Fibroblast of skin of left quadriceps (primary cell): ENCODE data around the gene CSF3.

Experiments used
- DNase-seq, 2 experiments: peaks; one replicate each; pipeline ENCODE4 v3.0.0-alpha.2; 2013; ENCODE audit warnings: low read depth in 2 of 2

The CSF3 gene, protein sequence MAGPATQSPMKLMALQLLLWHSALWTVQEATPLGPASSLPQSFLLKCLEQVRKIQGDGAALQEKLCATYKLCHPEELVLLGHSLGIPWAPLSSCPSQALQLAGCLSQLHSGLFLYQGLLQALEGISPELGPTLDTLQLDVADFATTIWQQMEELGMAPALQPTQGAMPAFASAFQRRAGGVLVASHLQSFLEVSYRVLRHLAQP

GRCh38 chr17:40015005-40015997 is at the start of gene CSF3:
CSF3 (plus strand) TSS chr17:40015440; CDS start chr17:40015475, 35 bp downstream.
- DNase-seq = no peak

- DNase-seq = no peak
These were observed 48.5 kb upstream of the CSF3 start for GRCh38 chr17:39966771-39967170.

- no peak for DNase-seq
These were observed 46.5 kb upstream of the CSF3 start for GRCh38 chr17:39968761-39969160.

GRCh38 chr17:39969375-39969774 is 45.9 kb upstream of the CSF3 start:
- DNase-seq = no peak

DNA sequence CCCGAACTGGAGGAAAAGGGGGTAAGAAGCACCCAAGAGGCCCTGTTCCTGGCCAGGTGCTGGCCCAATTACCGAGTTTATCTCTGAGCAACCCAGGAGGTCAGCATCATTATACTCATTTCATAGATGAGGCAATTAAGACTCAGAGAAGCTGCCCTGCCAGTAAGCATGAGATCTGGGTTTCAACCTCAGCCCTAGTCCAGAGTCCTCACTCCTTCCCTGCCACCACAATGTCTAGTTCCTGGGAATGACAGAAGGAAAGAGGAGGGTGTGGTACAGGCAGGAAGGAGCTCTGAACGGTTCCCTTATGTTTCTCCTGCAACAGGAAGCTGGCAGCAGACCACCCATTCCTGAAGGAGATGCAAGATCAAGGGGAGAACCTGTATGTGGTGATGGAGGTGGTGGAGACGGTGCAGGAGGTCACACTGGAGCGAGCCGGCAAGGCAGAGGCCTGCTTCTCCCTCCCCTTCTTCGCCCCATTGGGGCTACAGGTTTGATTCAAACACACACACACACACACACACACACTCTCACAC is 45.0 kb upstream of the CSF3 start:
- no peak for DNase-seq

- DNase-seq = no peak
These were observed 44.1 kb upstream of the CSF3 start for GRCh38 chr17:39971076-39971603.

- no peak for DNase-seq
These were observed 43.0 kb upstream of the CSF3 start for GRCh38 chr17:39972271-39972670.

DNA sequence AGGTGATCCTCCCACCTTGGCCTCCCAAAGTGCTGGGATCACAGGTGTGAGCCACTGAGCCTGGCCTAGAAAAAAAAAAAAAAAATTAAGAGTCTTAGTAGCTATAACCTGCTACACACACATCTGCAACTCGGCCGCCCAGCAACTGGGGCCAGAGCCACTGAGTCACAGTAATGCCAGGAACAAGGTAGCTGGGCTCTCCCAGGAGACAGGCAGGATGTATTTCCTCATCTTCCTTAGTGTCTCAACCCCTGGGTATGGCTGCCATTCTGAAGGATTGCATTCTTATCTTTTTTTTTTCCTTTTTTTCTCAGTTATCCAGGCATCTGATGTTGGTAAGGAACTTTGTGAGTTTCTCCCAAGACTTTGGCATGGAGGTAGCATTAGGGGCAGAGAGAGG is 41.7 kb upstream of the CSF3 start:
- DNase-seq = no peak

DNA sequence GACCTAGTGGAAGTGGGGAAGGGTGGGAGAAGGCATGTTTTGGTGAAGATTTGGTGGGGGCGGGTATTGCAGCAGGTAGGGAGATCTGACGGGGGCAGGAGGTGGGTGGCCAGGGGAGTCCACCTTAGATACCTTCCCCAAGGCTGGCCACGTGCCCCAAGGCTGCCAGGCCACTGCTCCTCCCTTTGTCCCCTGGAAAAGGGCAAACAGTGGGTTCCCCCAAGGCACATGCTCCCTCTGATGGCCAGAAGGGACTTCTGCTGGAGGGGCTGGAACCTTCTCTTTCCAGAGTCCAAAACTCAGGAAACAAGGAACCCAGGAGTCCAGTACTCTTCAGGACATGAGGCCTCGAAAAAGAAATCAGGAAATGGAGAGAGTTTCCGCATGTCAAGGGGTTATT is 40.8 kb upstream of the CSF3 start:
- DNase-seq = no peak

- no peak for DNase-seq
These were observed 39.4 kb upstream of the CSF3 start for GRCh38 chr17:39975801-39976200.

GRCh38 chr17:39979016-39979670 is 36.1 kb upstream of the CSF3 start:
- DNase-seq = peak; percentile 56 to 58

GRCh38 chr17:39979893-39980350 is 35.3 kb upstream of the CSF3 start:
- DNase-seq = peak; percentile 18 to 20

DNA sequence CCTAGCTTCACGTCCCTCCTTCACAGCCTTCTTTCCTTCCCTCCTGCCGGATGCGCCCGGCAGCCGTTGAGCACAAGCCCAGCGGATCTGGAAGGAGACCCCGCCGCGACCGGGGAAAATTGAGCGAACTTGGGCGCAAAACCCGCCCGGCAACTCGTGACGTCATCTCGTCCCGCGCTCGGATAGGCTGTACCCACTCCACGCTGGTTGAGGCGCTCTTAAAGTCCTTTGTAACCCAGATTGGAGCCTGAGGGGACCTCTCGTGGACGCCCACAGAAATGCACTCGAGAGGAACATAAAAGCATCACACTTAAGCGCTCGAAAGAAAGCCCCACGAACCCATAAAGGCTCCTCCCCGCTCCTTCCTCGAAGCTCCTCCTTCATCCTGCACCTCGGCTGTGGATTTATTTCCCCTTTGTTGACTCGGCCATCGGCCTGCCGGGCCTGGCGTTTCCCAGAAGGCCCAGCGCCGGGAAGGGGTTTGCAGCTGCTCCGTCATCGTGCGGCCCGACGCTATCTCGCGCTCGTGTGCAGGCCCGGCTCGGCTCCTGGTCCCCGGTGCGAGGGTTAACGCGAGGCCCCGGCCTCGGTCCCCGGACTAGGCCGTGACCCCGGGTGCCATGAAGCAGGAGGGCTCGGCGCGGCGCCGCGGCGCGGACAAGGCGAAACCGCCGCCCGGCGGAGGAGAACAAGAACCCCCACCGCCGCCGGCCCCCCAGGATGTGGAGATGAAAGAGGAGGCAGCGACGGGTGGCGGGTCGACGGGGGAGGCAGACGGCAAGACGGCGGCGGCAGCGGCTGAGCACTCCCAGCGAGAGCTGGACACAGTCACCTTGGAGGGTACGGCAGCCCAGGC is 34.7 kb upstream of the CSF3 start, which contains the start of gene PSMD3:
Gene PSMD3, plus strand, starts transcription at position 457 of the 856 bp plus-strand sequence. Its CDS starts 164 bp downstream, at position 621.
- DNase-seq = peak; percentile 99 to 100

DNA sequence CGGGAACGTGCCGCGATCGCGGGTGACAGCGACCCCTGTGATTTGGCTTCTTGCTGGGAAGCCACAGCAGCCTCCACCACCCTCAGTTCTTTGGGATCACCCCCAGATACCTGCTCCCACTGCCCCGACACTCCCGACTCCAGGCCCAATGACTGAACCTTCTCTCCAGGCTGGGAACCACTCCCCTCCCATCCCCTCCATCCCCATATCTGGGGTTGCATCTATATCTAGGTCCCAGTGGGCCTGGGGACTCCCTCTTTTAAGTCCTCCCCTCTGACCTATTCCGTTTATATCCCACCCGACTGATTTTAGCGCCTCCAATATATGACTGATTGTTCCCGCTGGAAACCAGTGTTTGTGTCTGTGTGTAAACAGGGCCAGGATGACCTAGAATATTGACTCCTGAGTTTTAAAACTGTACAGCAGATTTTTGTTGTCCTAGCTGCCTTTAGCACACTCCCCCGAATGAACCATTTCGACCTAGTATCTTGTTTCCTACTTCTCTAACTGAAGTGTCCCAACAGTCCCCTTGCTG is 34.0 kb upstream of the CSF3 start:
- no peak for DNase-seq

DNA sequence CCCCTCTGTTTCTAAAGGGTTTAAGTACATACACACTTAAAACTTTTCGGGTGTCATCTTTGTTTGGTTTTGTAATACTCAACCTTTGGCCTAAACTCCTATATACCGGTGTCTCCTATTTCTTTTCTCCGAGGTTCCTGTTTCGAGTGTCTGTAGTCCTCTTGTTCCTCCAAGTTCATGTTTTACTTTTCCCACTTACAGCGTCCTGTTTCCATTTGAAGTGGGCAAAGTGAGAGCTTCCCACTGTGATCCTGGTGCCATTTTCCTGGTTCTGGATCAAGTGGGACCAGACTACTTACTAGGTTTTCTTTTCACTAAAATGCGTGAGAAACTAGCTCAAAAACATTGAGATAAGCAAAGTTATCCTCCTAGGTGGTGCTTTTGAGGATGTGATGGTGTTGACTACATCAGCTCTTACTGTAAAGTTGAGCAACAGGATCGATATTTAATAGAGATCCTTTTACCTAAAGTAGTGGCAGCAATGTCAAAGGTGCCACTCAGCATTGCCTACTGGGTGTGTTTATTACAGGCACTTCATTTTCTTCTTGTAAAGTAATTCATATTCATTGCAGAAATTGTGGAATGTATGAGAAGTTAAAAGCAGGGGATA is 33.4 kb upstream of the CSF3 start:
- DNase-seq = no peak

DNA sequence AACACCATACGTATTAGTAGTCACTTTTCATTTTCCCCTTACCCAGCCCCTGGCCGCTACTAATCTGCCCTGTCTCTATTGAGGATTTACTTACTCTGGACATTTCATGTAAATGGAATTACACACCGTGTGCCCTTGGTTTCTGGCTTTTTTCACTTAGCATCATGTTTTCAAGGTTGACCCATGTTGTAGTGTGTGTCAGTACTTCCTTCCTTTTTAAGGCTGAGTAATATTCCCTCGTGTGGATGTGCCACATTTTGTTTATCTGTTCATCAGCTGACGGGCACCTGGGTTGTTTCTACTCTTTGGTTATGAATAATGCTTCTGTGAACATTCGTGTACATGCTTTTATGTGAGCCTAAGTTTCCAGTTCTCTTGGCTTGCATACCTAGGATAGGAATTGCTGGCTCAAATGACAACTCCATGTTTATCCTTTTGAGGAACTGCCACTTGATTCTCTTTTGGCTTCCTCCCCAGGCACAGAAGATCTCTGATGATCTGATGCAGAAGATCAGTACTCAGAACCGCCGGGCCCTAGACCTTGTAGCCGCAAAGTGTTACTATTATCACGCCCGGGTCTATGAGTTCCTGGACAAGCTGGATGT is 26.9 kb upstream of the CSF3 start:
- DNase-seq = no peak

GRCh38 chr17:39994448-39994847 is 20.8 kb upstream of the CSF3 start:
- DNase-seq = no peak

DNA sequence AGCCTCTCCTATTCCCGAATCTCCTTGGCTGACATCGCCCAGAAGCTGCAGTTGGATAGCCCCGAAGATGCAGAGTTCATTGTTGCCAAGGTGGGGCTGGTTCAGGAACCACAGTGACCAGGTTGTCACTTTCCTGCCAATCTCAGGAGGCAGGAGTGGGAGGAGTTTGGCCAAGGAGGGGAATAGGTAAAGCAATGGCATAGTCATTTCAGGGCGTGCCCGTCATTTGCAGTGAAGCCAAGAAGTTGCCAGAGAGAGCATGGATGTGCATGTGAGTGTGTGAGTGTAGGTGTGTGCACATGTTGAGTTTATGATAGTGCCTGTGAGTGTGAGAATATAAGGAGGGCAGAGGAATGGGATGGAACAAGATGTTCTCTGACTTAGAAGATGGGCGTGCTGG is 19.8 kb upstream of the CSF3 start:
- no peak for DNase-seq

GRCh38 chr17:39996162-39996561 is 19.1 kb upstream of the CSF3 start:
- DNase-seq = no peak

DNA sequence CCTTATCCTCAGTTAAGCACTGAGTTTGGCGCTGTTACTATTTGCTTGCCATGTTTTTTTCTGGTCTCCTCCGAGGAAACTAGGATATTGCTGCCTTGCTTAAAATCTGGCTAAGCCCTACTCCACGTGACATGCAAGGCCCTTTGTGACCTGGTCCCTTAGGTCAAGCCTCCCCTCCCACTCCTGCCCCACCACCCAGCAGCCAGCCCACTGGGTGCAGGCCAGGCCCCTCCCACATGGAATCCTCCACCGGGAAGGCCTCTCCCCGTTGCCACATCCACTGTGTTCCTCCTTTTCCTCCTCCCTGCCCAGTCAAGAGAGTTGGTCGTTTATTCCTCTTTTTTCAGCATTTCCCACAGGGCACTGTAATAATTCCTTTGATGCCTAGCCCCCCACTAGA is 18.4 kb upstream of the CSF3 start:
- DNase-seq = no peak
